Right lobe of liver (tissue), 4 donors: ENCODE data around the gene CNFN.

ENCODE experiments used
- CTCF ChIP-seq, 4 donors: fragments of 200-600 bp in 3 of 4; fragments of 450-650 bp in 1 of 4; IDR thresholded peaks; one replicate each; pipeline versions ENCODE4 v1.5.1 to v1.8.0; 2016 to 2022; ENCODE audit warnings: antibody characterized with exemption in 4 of 4, mild to moderate bottlenecking in 2 of 4
- POLR2A ChIP-seq: fragments of 450-650 bp; IDR thresholded peaks from one replicate; pipeline ENCODE4 v1.6.1; 2017; ENCODE audit warnings: antibody characterized with exemption, mild to moderate bottlenecking
- donor health status: DM: no; HTN: no; CAD: no.
- donor health status: DM: no; HTN: no; CAD: no.
- donor health status: DM: no; HTN: yes; CAD: no.

DNA sequence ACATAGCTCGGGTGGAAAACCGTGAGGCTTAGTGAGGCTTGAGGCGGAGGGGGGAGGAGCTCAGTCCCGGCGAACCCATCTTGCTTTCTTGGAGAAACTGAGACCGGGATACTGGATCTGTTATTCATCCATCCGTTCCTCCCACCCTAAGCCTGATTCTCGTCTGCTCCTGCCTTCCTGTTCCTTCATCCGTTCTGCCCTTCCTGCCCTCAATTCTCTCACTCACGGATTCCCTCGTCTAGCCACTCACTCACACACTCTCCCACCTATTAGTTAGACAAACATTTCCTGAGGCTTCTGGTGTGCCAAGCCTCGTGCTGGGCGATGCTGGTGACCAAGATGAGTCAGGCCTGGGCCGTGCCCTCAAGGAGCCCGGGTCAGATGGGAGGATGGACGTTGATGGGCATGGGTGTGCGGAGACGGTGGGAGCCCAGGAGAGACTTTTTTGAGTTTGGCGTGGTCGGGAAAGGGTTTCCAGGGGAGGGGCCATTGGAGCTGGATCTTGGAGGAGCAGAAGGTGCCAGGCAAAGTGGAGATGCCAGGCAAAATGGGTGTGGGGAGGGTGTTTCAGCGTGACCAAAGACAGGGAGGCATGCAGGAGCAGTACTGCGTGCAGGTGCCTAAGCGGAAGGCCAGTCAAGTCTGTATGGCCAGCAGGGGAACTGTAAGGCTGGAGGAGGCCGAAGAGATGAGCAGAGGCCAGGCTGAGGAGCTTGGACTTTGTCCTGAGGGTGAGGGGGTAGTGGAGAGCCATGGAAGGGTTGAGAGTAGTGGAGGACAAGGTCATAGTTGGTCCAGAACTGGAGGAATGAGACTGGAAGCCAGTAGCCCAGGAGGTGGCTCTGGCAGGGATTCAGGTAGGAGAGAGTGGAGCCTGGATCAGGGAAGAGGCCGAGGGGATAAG is 7.4 kb upstream of the CNFN start:
- no peak for TF ChIP-seq POLR2A
- no peak for TF ChIP-seq CTCF (IDR thresholded peaks at IDR 0.05)
